Measurements from ENCODE around the gene SPAG6.
"Not testable (repeated sequence)": the region's sequence is repeated elsewhere in the genome, so short reads cannot be mapped to it uniquely, and the experiment has no call there.

SPAG6 gene

DNA sequence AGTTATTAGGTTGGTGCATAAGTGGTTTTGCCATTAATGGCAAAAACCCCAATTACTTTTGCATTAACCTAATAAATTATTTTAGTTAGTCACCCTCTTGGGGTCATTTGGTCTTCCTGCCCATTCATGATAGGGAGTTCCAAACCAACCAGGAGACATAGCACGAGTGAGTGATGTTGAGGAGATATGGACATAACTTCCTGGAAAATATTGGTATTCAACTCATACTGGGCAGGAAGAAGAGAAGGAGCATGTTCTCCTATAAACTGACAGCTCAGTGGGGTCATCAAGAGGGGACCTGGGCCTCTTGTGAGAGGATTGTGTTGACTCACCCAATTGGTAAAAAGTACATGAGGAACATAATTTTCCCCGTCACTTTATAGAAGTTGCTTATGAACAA lies 23.7 kb downstream of the SPAG6 start:
- no peaks in the 10 kb centered on the region for H3K36me3 Mint-ChIP-seq (ENCODE audit: low read depth)
- no peaks in the 10 kb centered on the region for H3K9me3 Mint-ChIP-seq
- H3K4me1 Mint-ChIP-seq (ENCODE audit: low read depth), result peaks cover 47% of the 10 kb centered on the region
- no peak overlapping the region for H3K4me3 Mint-ChIP-seq
- H3K27ac Mint-ChIP-seq, result no peak overlapping the region
- H3K27me3 Mint-ChIP-seq, result no peaks in the 10 kb centered on the region

- Mint-ChIP-seq H3K27ac (no peak overlapping the region), H3K4me1 (ENCODE audit: low read depth) (peaks cover 47% of the 10 kb centered on the region), H3K9me3 (no peaks in the 10 kb centered on the region), H3K4me3 (no peak overlapping the region), H3K27me3 (no peaks in the 10 kb centered on the region), H3K36me3 (ENCODE audit: low read depth) (no peaks in the 10 kb centered on the region)
Measured at GRCh38 chr10:22369434-22370072, 24.3 kb downstream of the SPAG6 start.

- Mint-ChIP-seq H3K4me3 (no peak overlapping the region), H3K36me3 (ENCODE audit: low read depth) (no peaks in the 10 kb centered on the region), H3K9me3 (no peaks in the 10 kb centered on the region), H3K27ac (no peak overlapping the region), H3K27me3 (no peaks in the 10 kb centered on the region), H3K4me1 (ENCODE audit: low read depth) (peaks cover 44% of the 10 kb centered on the region)
Measured at GRCh38 chr10:22370320-22370719, 25.0 kb downstream of the SPAG6 start.

- peaks cover 26% of the 10 kb centered on the region for H3K4me1 Mint-ChIP-seq (ENCODE audit: low read depth)
- no peaks in the 10 kb centered on the region for H3K27me3 Mint-ChIP-seq
- H3K36me3 Mint-ChIP-seq (ENCODE audit: low read depth), result no peaks in the 10 kb centered on the region
- no peaks in the 10 kb centered on the region for H3K9me3 Mint-ChIP-seq
- no peak overlapping the region for H3K27ac Mint-ChIP-seq
- no peak overlapping the region for H3K4me3 Mint-ChIP-seq
Measured at GRCh38 chr10:22372298-22372697, 27.0 kb downstream of the SPAG6 start.

DNA sequence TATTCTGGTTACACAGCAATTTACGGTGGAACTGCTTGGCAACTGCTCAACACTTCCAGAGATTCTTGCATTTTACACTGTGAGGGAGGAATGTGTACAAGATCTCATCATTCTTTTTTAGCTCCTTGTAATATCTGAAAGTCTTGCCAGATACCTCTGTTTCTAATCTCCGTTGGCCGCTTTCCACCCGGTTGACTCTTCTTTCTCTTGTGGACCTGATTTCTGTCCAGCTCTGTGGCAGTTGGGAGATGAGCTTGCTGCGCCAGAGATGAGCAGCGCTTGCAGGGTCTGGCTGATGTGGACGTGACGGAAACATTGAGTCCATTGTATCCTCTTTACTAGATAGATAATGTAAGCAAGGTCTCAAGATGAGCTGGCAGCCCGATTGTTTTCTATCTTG lies 27.6 kb downstream of the SPAG6 start:
- Mint-ChIP-seq H3K27ac (no peak overlapping the region), H3K36me3 (ENCODE audit: low read depth) (no peaks in the 10 kb centered on the region), H3K9me3 (no peaks in the 10 kb centered on the region), H3K4me1 (ENCODE audit: low read depth) (peaks cover 20% of the 10 kb centered on the region), H3K4me3 (no peak overlapping the region), H3K27me3 (no peaks in the 10 kb centered on the region)

DNA sequence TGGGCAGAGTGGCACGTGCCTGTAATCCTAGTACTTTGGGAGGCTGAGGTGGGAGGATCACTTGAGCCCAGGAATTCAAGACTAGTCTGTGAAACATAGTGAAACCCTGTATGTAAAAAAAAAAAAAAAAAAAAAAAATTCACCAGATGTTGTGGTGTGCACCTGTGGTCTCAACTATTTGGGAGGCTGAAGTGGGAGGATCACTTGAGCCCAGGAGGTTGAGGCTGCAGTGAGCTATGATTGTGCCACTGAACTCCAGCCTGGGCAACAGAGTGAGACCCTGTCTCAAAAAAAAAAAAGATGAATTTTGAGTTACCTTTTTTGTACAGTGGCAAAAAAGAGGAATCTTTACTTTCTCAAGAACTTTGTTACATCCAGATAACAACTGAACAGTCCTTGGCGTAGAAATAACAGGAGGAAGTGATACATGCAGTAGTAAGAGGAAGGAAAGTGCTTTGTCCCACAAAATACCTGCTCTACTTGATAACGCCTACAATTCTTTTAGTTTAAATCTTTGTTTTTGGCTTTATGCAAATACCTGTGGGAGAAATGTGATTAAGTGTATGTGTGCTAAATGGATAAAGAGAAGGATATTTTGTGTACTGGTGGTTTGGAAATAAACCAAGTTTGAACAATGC lies 29.3 kb downstream of the SPAG6 start:
- no peak overlapping the region for H3K27ac Mint-ChIP-seq
- peaks cover 22% of the 10 kb centered on the region for H3K4me1 Mint-ChIP-seq (ENCODE audit: low read depth)
- no peaks in the 10 kb centered on the region for H3K36me3 Mint-ChIP-seq (ENCODE audit: low read depth)
- no peaks in the 10 kb centered on the region for H3K27me3 Mint-ChIP-seq
- H3K4me3 Mint-ChIP-seq, result no peak overlapping the region
- H3K9me3 Mint-ChIP-seq, result no peaks in the 10 kb centered on the region

- peaks cover 16% of the 10 kb centered on the region for H3K4me1 Mint-ChIP-seq (ENCODE audit: low read depth)
- H3K4me3 Mint-ChIP-seq, result peak overlapping the region; percentile 12
- H3K27me3 Mint-ChIP-seq, result no peaks in the 10 kb centered on the region
- H3K9me3 Mint-ChIP-seq, result no peaks in the 10 kb centered on the region
- peak overlapping the region; percentile 70 for H3K27ac Mint-ChIP-seq
- no peaks in the 10 kb centered on the region for H3K36me3 Mint-ChIP-seq (ENCODE audit: low read depth)
Measured at GRCh38 chr10:22379059-22379458, 33.8 kb downstream of the SPAG6 start.

DNA sequence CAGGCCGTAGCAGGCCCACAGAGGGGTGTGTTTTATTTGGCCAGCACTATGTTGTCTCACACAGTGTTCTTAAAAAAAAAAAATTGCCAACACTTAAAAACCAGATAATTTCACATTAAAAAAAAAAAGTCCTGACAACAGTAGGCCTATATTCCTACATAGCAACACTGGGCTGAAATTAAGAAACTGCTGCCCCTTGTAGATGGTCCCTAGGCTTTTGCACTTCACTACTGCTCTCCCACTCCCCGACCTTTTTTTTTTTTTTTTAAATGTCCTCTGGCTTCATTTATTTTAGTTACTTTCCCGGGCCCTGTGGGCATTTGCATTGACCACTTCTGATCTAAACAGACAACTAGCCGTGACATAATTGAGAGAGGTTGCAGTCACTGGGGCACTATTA lies 36.0 kb downstream of the SPAG6 start:
- H3K27me3 Mint-ChIP-seq, result no peaks in the 10 kb centered on the region
- H3K9me3 Mint-ChIP-seq, result no peaks in the 10 kb centered on the region
- peaks cover 16% of the 10 kb centered on the region for H3K4me1 Mint-ChIP-seq (ENCODE audit: low read depth)
- H3K36me3 Mint-ChIP-seq (ENCODE audit: low read depth), result no peaks in the 10 kb centered on the region
- H3K4me3 Mint-ChIP-seq, result no peak overlapping the region
- H3K27ac Mint-ChIP-seq, result no peak overlapping the region

DNA sequence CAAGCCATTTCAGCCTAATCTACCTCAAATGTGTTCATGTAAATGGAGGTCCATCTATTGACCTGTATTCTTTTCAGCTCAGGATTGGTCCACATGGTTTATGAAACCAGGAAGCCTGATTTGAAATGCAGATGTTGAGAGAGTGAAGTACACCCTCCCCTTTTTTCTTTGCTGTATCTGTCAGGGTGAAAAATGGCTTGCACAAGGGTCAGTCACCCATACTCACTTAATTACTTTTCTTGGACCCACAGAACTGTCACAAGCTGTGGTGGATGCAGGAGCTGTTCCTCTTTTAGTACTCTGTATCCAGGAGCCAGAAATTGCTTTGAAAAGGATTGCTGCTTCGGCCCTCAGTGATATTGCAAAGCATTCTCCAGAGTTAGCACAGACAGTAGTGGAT lies 41.2 kb downstream of the SPAG6 start:
- H3K4me3 Mint-ChIP-seq, result no peak overlapping the region
- no peaks in the 10 kb centered on the region for H3K4me1 Mint-ChIP-seq (ENCODE audit: low read depth)
- no peaks in the 10 kb centered on the region for H3K9me3 Mint-ChIP-seq
- H3K27ac Mint-ChIP-seq, result no peak overlapping the region
- H3K36me3 Mint-ChIP-seq (ENCODE audit: low read depth), result no peaks in the 10 kb centered on the region
- peaks cover 2% of the 10 kb centered on the region for H3K27me3 Mint-ChIP-seq

GRCh38 chr10:22389856-22390589 lies 44.7 kb downstream of the SPAG6 start:
- H3K4me3 Mint-ChIP-seq, result no peak overlapping the region
- no peaks in the 10 kb centered on the region for H3K4me1 Mint-ChIP-seq (ENCODE audit: low read depth)
- H3K9me3 Mint-ChIP-seq, result no peaks in the 10 kb centered on the region
- H3K36me3 Mint-ChIP-seq (ENCODE audit: low read depth), result no peaks in the 10 kb centered on the region
- H3K27ac Mint-ChIP-seq, result no peak overlapping the region
- H3K27me3 Mint-ChIP-seq, result peaks cover 7% of the 10 kb centered on the region

DNA sequence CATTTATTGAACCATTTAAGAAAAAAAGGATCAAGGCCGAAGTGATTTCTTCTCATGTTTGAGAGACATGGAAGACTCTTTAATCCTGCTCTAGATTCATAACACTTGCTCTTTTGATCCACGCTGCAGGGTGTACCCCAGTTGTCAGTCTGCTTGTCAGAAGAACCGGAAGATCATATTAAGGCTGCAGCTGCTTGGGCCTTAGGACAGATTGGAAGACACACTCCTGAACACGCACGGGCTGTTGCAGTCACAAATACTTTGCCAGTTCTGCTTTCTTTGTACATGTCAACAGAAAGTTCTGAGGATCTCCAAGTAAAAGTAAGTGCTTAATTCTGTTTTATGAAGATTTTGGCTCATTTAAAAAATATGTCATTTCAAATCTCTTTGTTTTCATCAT lies 46.3 kb downstream of the SPAG6 start:
- no peaks in the 10 kb centered on the region for H3K4me1 Mint-ChIP-seq (ENCODE audit: low read depth)
- H3K36me3 Mint-ChIP-seq (ENCODE audit: low read depth), result no peaks in the 10 kb centered on the region
- H3K27ac Mint-ChIP-seq, result no peak overlapping the region

DNA sequence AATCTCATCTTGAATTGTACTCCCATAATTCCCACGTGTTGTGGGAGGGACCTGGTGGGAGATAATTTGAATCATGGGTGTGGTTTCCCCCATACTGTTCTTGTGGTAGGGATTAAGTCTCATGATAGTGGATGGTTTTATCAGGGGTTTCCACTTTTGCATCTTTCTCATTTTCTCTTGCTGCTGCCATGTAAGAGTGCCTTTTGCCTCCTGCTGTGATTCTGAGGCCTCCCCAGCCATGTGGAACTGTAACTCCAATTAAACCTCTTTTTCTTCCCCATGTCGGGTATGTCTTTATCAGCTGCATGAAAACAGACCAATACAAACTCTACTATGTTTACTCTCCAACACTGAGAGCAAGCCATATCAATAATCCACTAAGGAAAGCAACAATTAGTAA lies 50.9 kb downstream of the SPAG6 start:
- peaks cover 15% of the 10 kb centered on the region for H3K27me3 Mint-ChIP-seq
- H3K4me3 Mint-ChIP-seq; H3K4me1 Mint-ChIP-seq (ENCODE audit: low read depth); H3K36me3 Mint-ChIP-seq (ENCODE audit: low read depth); H3K9me3 Mint-ChIP-seq; H3K27ac Mint-ChIP-seq: not testable (repeated sequence)

More for the DNA sequence above, 46.3 kb downstream of the SPAG6 start:
- no peaks in the 10 kb centered on the region for H3K9me3 Mint-ChIP-seq
- peaks cover 11% of the 10 kb centered on the region for H3K27me3 Mint-ChIP-seq
- no peak overlapping the region for H3K4me3 Mint-ChIP-seq

DNA sequence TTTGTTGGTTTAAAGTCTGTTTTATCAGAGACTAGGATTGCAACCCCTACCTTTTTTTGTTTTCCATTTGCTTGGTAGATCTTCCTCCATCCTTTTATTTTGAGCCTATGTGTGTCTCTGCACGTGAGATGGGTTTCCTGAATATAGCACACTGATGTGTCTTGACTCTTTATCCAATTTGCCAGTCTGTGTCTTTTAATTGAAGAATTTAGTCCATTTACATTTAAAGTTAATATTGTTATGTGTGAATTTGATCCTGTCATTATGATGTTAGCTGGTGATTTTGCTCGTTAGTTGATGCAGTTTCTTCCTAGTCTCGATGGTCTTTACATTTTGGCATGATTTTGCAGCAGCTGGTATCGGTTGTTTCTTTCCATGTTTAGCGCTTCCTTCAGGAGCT lies 61.6 kb downstream of the SPAG6 start:
- not testable (repeated sequence) for H3K4me1 Mint-ChIP-seq (ENCODE audit: low read depth); H3K9me3 Mint-ChIP-seq; H3K27ac Mint-ChIP-seq; H3K36me3 Mint-ChIP-seq (ENCODE audit: low read depth); H3K4me3 Mint-ChIP-seq; H3K27me3 Mint-ChIP-seq

DNA sequence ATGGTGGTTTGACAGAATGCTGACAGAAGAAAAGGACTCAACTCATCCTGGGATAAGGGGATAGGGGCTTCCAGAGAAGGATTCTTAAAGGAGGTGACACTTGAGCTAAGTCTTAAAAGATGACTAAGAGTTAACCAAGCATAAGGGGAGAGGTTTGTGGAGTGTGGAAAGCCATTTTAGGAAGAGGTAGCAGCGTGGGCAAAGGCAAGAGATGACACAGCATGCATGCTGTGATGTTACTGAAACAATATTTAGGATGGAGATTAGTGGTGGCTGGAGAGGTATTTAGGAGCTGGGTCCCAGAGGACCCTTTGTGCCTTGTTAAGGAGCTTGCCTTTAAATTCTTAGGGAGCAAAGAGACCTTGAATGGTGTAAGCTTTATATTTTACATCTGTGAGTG lies 65.1 kb downstream of the SPAG6 start:
- H3K27me3 Mint-ChIP-seq, result peaks cover 4% of the 10 kb centered on the region
- H3K36me3 Mint-ChIP-seq (ENCODE audit: low read depth), result no peaks in the 10 kb centered on the region
- H3K9me3 Mint-ChIP-seq, result no peaks in the 10 kb centered on the region
- H3K27ac Mint-ChIP-seq, result no peak overlapping the region
- no peak overlapping the region for H3K4me3 Mint-ChIP-seq
- no peaks in the 10 kb centered on the region for H3K4me1 Mint-ChIP-seq (ENCODE audit: low read depth)

DNA sequence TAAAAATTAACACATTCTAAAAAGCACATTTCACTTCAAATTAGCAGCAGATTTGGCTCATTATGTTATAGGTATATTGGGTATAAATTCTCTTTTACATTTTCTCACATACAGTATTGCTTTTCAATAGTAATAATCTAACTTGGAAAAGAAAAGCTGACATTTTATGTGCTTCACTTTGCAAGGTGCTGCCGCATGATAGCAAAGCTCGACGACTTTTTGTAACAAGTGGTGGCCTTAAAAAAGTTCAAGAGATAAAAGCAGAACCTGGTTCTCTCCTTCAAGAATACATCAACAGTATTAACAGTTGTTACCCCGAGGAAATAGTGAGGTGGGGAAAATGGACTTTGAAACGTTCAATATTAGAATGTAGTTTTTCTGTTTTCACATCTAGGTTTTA lies 65.5 kb downstream of the SPAG6 start:
- no peak overlapping the region for H3K27ac Mint-ChIP-seq
- H3K27me3 Mint-ChIP-seq, result peaks cover 4% of the 10 kb centered on the region
- H3K36me3 Mint-ChIP-seq (ENCODE audit: low read depth), result no peaks in the 10 kb centered on the region
- H3K4me1 Mint-ChIP-seq (ENCODE audit: low read depth), result no peaks in the 10 kb centered on the region
- H3K4me3 Mint-ChIP-seq, result no peak overlapping the region
- no peaks in the 10 kb centered on the region for H3K9me3 Mint-ChIP-seq
